MCF 10A (cell line): ENCODE data around the gene ATP6AP1. TPM values are rescaled to one million over a fixed set of nuclear protein-coding genes. Genes with fewer than 3 reads are reported as not detected.
A peak's percentile ranks its signal among the peaks of the same experiment; 100 is the strongest.

Experiments
- BruUV-seq: library from RNA; stranded (reverse); fragments of 400-500 nt; replicated peaks from 2 replicates; lab custom pipeline; 2021; lab: Mats Ljungman, UMichigan
- CTCF ChIA-PET: fragments of 300-600 bp; sonication (Branson Sonifier 250); formaldehyde crosslinking; extraction: SDS; loops from one replicate; lab custom pipeline; 2021; ENCODE audit warnings: antibody characterized with exemption, inconsistent platforms; lab: Yijun Ruan, JAX
- POLR2A ChIA-PET: fragments of 300-600, 350-650 bp; sonication (Branson Sonifier 250); formaldehyde crosslinking; extraction: SDS; loops from one replicate; lab custom pipeline; 2020; ENCODE audit warnings: antibody characterized with exemption, inconsistent platforms; lab: Yijun Ruan, JAX
- DNase-seq: peaks from one replicate; pipeline ENCODE4 v3.0.0-alpha.2; 2018; ENCODE audit not compliant: unreplicated experiment
- H3K27ac Mint-ChIP-seq: one replicate; pipeline ENCODE4 v1.8.0; 2022; ENCODE audit warnings: mild to moderate bottlenecking, low read depth, mixed read lengths; ENCODE audit not compliant: unreplicated experiment
- H3K27me3 Mint-ChIP-seq: one replicate; pipeline ENCODE4 v1.8.0; 2022; ENCODE audit warnings: mixed read lengths; ENCODE audit not compliant: insufficient read depth, unreplicated experiment
- H3K36me3 Mint-ChIP-seq: one replicate; pipeline ENCODE4 v1.8.0; 2022; ENCODE audit warnings: mild to moderate bottlenecking, moderate library complexity, mixed read lengths; ENCODE audit not compliant: insufficient read depth, unreplicated experiment
- H3K4me1 Mint-ChIP-seq: one replicate; pipeline ENCODE4 v1.8.0; 2022; ENCODE audit warnings: mixed read lengths; ENCODE audit not compliant: insufficient read depth, unreplicated experiment
- H3K4me3 Mint-ChIP-seq: one replicate; pipeline ENCODE4 v1.8.0; 2022; ENCODE audit warnings: mild to moderate bottlenecking, moderate library complexity, mixed read lengths; ENCODE audit not compliant: unreplicated experiment
- H3K9me3 Mint-ChIP-seq: one replicate; pipeline ENCODE4 v1.8.0; 2022; ENCODE audit warnings: mixed read lengths; ENCODE audit not compliant: unreplicated experiment
- CTCF ChIP-seq: fragments of 200-600 bp; IDR thresholded peaks from one replicate; pipeline ENCODE4 v1.8.0; 2022; ENCODE audit warnings: antibody characterized with exemption, mild to moderate bottlenecking; ENCODE audit not compliant: unreplicated experiment
- intact Hi-C: fragments of 100-400 bp; cut with micrococcal nuclease; formaldehyde crosslinking; loops from 2 replicates; pipeline ENCODE4 v1.14.1; 2022
- total RNA-seq: library from RNA; stranded (reverse); gene quantifications from 2 replicates; pipeline ENCODE4 v1.2.3, GENCODE V29; 2022

ATP6AP1 gene
- total RNA-seq, 1 experiment from 2014 or later = 48.7 TPM

- ChIA-PET CTCF (interaction anchor here (1.5 kb wide), 1 partner anchor 83 kb away, joined by 4 read pairs; no protein-coding TSS in a partner anchor), POLR2A (no interaction called here)
- Mint-ChIP-seq H3K9me3 (no peaks in the 10 kb centered on the region), H3K27ac (no peak overlapping the region), H3K27me3 (peaks cover 23% of the 10 kb centered on the region), H3K36me3 (peaks cover 18% of the 10 kb centered on the region), H3K4me3 (no peak overlapping the region), H3K4me1 (peaks cover 7% of the 10 kb centered on the region)
- no peak for DNase-seq
- no TSS peak for BruUV-seq
- intact Hi-C loops = no loop called here
- no peak for TF ChIP-seq CTCF
These were observed 54.3 kb downstream of the ATP6AP1 start for GRCh38 chrX:154482786-154483185.

DNA sequence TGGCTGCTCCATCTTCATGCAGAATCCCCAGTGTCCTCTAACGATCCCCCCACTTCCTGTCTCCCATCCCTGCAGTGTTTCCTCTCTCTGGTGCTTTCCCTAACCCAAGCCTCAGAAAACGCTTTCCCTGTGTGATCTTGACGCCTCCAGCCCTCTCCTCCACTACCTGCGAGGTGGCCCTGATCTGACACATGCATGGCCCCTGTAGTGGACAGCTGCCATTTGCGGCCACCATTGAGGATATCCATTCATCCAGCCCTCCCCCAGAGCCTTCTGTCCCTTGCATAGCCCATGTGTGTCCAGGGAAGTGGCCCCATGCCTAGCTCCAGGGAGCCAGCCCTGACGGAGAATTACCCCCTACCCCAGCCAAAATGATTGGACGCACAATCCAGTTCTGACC, 54.8 kb downstream of the ATP6AP1 start:
- Mint-ChIP-seq H3K27me3 (peaks cover 23% of the 10 kb centered on the region), H3K27ac (no peak overlapping the region), H3K9me3 (no peaks in the 10 kb centered on the region), H3K36me3 (peaks cover 24% of the 10 kb centered on the region), H3K4me3 (no peak overlapping the region), H3K4me1 (peaks cover 7% of the 10 kb centered on the region)
- intact Hi-C loops = no loop called here
- POLR2A ChIA-PET = interaction anchor here (1.2 kb wide), 1 partner anchor 73 kb away, joined by 3 read pairs; no protein-coding TSS in a partner anchor
- TF ChIP-seq CTCF = no peak
- BruUV-seq = no TSS peak
- no peak for DNase-seq
- CTCF ChIA-PET = interaction anchor here (0.8 to 1.5 kb wide), 2 partner anchors 44 to 83 kb away, joined by 4 read pairs; no protein-coding TSS in a partner anchor

DNA sequence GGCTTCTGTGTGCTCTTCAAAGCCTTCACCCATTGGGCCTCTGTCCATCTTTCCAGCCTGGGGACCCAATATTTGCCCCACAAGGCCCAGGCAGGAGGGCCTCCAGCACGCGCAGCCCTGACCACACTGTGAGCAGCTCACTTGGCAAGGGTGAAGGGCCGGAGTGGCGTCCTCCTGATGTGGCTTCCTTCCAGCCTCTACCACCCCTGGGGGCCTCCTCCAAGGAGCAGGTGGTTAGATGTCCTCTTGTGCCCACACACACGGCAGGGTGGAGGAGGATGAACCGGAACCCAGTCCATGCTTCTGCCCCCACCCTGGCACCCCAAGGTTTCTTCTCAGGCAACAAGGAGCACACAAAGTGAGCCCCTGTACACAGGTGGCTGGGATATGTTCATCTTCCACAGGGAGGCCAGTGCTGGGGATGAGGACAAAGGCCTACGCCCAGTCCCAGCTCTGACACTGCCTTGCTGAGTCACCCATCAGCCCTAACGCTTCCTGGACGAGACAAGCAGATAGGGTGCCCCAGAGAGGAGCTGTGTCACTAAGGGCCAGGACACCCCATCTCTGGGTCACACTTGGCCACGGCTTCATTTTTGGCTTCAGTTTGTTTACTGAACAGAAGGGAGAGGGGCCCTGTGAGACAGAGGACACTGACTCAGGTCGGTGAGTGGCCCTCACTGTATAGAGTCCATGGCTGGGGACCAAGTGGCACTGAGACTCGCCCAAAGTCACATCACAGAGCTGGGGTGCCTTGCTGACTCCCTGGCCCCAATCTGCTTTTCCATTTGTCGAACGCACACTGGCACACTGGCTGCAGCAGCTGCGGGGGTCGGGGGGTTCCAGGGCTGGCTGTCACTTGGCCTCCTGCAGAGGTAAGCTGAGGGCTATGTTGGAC, 56.0 kb downstream of the ATP6AP1 start:
- DNase-seq = peak; percentile 15
- Mint-ChIP-seq H3K4me3 (peak overlapping the region; percentile 36), H3K27ac (no peak overlapping the region), H3K36me3 (peaks cover 24% of the 10 kb centered on the region), H3K9me3 (no peaks in the 10 kb centered on the region), H3K4me1 (peaks cover 7% of the 10 kb centered on the region), H3K27me3 (peaks cover 23% of the 10 kb centered on the region)
- BruUV-seq = no TSS peak
- POLR2A ChIA-PET = interaction anchor here (1.0 to 3.5 kb wide), 5 partner anchors 9 to 111 kb away, joined by 3 to 13 read pairs (median 4); no protein-coding TSS in a partner anchor
- CTCF ChIA-PET = interaction anchor here (0.6 to 0.8 kb wide), 2 partner anchors 39 to 43 kb away, joined by 3 to 4 read pairs; no protein-coding TSS in a partner anchor
- TF ChIP-seq CTCF = no peak
- intact Hi-C loops = no loop called here
